ENCODE data around the gene SRSF9.

SRSF9 gene

DNA sequence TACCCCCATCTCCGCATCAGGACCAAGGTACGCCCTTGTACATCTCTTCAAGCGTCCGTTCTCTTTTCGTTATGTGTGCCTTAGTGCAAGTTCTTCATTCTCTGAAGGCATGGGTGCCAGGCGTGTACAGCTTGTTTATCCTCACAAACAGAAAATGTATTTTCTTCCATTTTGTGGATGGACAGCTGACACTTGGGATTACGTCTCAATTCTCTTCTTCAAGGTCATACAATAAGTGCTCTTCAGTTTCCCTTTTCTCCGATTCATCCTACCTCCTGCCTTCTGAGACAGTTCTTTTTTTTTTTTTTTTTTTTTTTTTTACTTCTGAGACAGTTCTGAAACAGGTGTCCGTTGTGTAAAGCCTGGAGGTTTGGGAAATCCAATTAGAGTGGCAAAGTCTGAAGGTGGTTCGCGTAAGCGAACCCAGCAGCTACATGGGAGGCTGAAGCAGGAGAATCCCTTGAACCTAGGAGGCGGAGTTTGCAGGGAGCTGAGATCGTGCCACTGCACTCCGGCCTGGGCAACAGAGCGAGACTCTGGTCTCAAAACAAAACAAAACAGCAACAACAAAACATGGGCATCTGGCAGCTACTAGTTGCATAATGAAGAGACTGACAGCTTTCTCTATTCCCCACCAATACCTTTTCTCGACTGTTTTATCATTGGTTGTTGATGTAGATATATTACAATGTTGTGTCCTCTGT is 30.9 kb downstream of the SRSF9 start:
- DNase-seq (ENCODE audit: low read depth): no peak
- TF ChIP-seq, protein P1, sequence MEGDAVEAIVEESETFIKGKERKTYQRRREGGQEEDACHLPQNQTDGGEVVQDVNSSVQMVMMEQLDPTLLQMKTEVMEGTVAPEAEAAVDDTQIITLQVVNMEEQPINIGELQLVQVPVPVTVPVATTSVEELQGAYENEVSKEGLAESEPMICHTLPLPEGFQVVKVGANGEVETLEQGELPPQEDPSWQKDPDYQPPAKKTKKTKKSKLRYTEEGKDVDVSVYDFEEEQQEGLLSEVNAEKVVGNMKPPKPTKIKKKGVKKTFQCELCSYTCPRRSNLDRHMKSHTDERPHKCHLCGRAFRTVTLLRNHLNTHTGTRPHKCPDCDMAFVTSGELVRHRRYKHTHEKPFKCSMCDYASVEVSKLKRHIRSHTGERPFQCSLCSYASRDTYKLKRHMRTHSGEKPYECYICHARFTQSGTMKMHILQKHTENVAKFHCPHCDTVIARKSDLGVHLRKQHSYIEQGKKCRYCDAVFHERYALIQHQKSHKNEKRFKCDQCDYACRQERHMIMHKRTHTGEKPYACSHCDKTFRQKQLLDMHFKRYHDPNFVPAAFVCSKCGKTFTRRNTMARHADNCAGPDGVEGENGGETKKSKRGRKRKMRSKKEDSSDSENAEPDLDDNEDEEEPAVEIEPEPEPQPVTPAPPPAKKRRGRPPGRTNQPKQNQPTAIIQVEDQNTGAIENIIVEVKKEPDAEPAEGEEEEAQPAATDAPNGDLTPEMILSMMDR (conservative IDR thresholded peaks at IDR 0.05; ENCODE audit: control insufficient read depth, insufficient read depth, low read depth, low read length): no peak
- peak overlapping the region; percentile 91 for H3K4me3 ChIP-seq (ENCODE audit: control insufficient read depth, low read depth, low read length)

DNA sequence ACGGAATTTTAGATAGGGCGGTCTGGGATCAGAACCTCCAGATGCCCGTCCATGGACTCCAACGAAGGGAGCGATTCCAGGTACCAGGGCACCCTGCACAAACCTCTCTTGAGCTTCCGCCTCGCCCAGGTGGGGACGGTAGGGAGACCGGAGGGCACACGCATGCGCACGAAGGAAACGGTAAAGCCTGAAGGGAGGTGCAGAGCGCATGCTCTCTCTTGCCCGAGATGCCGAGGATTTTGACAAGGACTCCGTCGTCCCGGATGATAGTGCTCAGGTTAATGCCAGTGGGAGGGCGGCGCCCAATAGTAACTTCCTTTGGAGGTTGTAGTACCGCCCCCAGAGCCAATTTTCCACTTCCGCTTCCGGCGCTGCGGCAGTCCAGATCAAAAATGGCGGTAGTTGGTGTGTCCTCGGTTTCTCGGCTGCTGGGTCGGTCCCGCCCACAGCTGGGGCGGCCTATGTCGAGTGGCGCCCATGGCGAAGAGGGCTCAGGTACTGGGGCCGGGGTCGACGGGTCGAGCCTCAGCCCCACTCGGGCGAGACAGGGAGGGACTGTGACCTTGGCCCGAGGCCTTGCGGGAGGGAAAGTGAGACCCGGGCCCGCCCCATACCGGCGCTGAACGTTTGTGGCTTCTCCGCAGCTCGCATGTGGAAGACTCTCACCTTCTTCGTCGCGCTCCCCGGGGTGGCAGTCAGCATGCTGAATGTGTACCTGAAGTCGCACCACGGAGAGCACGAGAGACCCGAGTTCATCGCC is 31.6 kb downstream of the SRSF9 start, which contains the start of gene COX6A1:
Gene COX6A1 (plus strand): TSS at position 379 of the 760 bp plus-strand sequence. CDS start 14 bp downstream, at position 393.
- TF ChIP-seq, protein P1 (conservative IDR thresholded peaks at IDR 0.05; ENCODE audit: control insufficient read depth, insufficient read depth, low read depth, low read length): no peak
- DNase-seq (ENCODE audit: low read depth): peak; percentile 95
- peak within 1 kb of the TSS; percentile 91 for H3K4me3 ChIP-seq (ENCODE audit: control insufficient read depth, low read depth, low read length)

DNA sequence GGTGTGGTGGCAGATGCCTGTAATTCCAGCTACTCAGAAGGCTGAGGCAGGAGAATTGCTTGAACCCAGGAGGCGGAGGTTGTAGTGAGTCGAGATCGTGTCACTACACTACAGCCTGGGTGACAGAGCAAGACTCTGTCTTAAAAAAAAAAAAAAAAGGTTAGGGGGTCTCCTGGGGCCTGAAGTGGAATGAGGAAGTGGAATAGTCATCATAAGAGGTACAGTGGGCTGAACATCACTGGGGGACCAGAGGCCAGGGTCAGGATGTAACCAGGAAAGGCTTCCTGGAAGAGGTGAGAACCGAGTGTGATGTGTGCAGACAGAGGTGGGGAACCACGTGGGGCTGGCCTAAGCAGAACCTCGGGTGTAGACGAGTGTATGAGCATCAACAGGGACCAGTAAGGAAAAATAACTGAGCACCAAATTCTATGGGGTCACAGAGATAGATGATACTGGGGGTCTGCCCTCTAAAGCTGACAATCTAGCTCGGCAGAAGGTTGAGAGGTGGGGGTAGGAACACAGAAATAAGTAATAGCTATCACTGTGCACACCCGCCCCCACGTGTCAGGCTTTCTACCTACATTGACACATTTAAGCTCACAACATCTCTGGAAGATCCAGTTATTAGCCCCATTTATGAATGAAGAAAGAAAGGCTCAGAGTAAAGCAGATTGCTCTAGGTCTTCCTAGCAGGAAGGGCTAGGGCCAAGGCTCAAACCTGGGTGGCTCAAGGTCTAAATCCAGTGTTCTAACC is 36.6 kb downstream of the SRSF9 start:
- DNase-seq (ENCODE audit: low read depth): no peak
- no peak overlapping the region for H3K4me3 ChIP-seq (ENCODE audit: control insufficient read depth, low read depth, low read length)
- TF ChIP-seq, protein P1 (conservative IDR thresholded peaks at IDR 0.05; ENCODE audit: control insufficient read depth, insufficient read depth, low read depth, low read length): no peak

DNA sequence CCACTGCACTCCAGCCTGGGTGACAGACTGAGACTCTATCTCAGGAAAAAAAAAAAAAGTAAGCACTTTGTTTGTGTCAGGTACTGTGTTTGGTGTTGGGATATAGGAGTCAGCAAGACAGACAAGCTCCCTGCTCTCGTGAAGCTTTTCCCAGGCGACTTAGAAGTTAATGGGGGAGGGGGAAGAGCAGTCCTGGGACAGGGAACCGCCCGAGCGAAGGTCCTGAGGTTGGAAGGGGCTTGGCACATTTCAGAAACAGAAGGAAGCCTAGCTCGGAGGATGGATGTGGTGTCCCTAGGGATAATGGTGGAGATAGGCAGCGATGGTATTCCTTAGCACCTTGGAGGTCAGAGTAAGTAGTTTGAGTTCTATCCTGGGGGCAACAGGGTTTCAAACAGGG is 40.2 kb downstream of the SRSF9 start:
- TF ChIP-seq, protein P1 (conservative IDR thresholded peaks at IDR 0.05; ENCODE audit: control insufficient read depth, insufficient read depth, low read depth, low read length): no peak
- DNase-seq (ENCODE audit: low read depth): no peak
- H3K4me3 ChIP-seq (ENCODE audit: control insufficient read depth, low read depth, low read length): no peak overlapping the region

DNA sequence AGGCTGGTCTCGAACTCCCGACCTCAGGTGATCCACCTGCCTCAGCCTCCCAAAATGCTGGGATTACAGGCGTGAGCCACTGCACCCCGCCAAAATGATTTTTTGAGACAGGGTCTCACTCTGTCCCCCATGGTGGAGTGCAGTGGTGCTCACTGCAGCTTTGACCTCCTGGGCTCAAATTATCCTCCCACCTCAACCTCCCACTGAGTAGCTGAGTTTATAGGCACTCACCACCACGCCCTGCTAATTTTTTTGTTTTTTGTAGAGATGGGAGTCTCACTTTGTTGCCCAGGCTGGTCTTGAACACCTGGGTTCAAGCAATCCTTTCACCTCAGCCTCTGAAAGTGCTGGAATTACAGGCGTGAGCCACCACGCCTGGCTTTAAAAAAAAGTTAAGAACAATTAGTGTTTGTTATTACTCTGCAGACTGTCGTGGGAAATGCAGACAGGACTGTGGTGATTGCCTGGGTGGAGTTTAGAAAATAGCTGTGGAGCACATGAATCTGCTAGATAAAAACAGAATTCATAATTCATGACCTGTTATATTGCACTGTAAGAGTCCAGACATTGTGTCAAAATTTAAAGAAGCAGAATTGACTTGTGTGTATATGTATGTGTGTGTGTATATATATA is 40.8 kb downstream of the SRSF9 start:
- no peak overlapping the region for H3K4me3 ChIP-seq (ENCODE audit: control insufficient read depth, low read depth, low read length)
- TF ChIP-seq, protein P1 (conservative IDR thresholded peaks at IDR 0.05; ENCODE audit: control insufficient read depth, insufficient read depth, low read depth, low read length): no peak
- no peak for DNase-seq (ENCODE audit: low read depth)

DNA sequence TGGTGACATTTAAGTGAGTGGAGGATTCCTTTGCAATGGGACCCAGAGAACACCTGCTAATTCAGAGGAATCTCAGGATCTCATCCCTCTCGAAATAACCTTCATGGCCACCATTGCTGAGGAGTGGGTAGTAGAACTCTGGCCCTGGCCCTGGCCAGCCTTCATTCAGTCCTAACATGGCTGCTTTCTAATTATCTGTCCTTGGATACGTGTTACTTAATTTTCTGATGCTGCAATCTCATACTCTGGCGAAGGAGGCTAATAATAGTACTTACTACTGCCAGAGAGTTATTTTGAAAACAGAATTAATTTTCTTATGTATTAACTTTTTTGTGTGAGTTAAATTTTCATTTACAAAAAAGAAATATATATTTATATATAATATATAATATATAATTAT is 43.8 kb downstream of the SRSF9 start:
- TF ChIP-seq, protein P1 (conservative IDR thresholded peaks at IDR 0.05; ENCODE audit: control insufficient read depth, insufficient read depth, low read depth, low read length): no peak
- H3K4me3 ChIP-seq (ENCODE audit: control insufficient read depth, low read depth, low read length): no peak overlapping the region
- DNase-seq (ENCODE audit: low read depth): no peak
